Ishikawa (cell line): Measurements from ENCODE around the gene EHMT2.

Experiments used
- CEBPB ChIP-seq: IDR thresholded peaks from 2 replicates; pipeline ENCODE4 v1.6.1; 2012
- CREB1 ChIP-seq: IDR thresholded peaks from 2 replicates; pipeline ENCODE4 v1.6.1; 2012; ENCODE audit warnings: low read depth
- EGR1 ChIP-seq: IDR thresholded peaks from 2 replicates; pipeline ENCODE4 v1.6.1; 2012
- EP300 ChIP-seq: IDR thresholded peaks from 2 replicates; pipeline ENCODE4 v1.6.1; 2012; ENCODE audit warnings: borderline replicate concordance
- FOXM1 ChIP-seq: IDR thresholded peaks from 2 replicates; pipeline ENCODE4 v1.6.1; 2012; ENCODE audit warnings: low read depth, borderline replicate concordance
- MAX ChIP-seq: IDR thresholded peaks from 2 replicates; pipeline ENCODE4 v1.6.1; 2012
- NFIC ChIP-seq: IDR thresholded peaks from 2 replicates; pipeline ENCODE4 v1.6.1; 2012
- RAD21 ChIP-seq: IDR thresholded peaks from 2 replicates; pipeline ENCODE4 v1.6.1; 2012; ENCODE audit warnings: low read depth
- TAF1 ChIP-seq: IDR thresholded peaks from 2 replicates; pipeline ENCODE4 v1.6.1; 2012; ENCODE audit warnings: low read depth, mild to moderate bottlenecking
- TCF12 ChIP-seq: IDR thresholded peaks from 2 replicates; pipeline ENCODE4 v1.6.1; 2012; ENCODE audit warnings: low read depth
- TEAD4 ChIP-seq: IDR thresholded peaks from 2 replicates; pipeline ENCODE4 v1.6.1; 2012
- YY1 ChIP-seq: IDR thresholded peaks from 2 replicates; pipeline ENCODE4 v1.6.1; 2012; ENCODE audit warnings: low read depth
- ZBTB7A ChIP-seq: IDR thresholded peaks from 2 replicates; pipeline ENCODE4 v1.6.1; 2012; ENCODE audit warnings: low read depth
- TF ChIP-seq, protein P1 (sequence below): IDR thresholded peaks from 2 replicates; pipeline ENCODE4 v1.6.1; 2012
- TF ChIP-seq, protein P2 (sequence below): IDR thresholded peaks from 2 replicates; pipeline ENCODE4 v1.6.1; 2012; ENCODE audit warnings: low read depth, mild to moderate bottlenecking

EHMT2 gene

GRCh38 chr6:31877125-31877650, 20.3 kb downstream of the EHMT2 start:
- TF ChIP-seq, protein P1, sequence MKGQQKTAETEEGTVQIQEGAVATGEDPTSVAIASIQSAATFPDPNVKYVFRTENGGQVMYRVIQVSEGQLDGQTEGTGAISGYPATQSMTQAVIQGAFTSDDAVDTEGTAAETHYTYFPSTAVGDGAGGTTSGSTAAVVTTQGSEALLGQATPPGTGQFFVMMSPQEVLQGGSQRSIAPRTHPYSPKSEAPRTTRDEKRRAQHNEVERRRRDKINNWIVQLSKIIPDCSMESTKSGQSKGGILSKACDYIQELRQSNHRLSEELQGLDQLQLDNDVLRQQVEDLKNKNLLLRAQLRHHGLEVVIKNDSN, result no peak
- no peak for TF ChIP-seq EP300
- no peak for TF ChIP-seq TEAD4
- no peak for TF ChIP-seq ZBTB7A
- no peak for TF ChIP-seq CREB1
- TF ChIP-seq FOXM1, result no peak
- TF ChIP-seq EGR1, result no peak
- no peak for TF ChIP-seq YY1

DNA sequence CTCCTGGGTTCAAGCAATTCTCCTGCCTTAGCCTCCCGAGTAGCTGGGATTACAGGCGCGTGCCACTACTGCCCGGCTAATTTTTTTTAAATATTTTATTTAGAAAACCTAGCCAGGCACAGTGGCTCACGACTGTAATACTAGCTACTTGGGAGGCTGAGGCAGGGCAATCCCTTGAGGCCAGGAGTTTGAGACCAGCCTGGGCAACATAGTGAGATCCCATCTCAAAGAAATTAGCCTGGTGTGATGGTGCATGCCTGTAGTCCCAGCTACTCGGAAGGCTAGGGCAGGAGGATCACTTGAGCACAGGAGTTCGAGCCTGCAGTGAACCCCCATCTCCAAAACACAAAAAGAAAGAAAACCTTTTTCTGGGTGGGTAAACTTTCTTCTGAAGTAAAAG, 21.1 kb downstream of the EHMT2 start:
- TF ChIP-seq, protein P2, sequence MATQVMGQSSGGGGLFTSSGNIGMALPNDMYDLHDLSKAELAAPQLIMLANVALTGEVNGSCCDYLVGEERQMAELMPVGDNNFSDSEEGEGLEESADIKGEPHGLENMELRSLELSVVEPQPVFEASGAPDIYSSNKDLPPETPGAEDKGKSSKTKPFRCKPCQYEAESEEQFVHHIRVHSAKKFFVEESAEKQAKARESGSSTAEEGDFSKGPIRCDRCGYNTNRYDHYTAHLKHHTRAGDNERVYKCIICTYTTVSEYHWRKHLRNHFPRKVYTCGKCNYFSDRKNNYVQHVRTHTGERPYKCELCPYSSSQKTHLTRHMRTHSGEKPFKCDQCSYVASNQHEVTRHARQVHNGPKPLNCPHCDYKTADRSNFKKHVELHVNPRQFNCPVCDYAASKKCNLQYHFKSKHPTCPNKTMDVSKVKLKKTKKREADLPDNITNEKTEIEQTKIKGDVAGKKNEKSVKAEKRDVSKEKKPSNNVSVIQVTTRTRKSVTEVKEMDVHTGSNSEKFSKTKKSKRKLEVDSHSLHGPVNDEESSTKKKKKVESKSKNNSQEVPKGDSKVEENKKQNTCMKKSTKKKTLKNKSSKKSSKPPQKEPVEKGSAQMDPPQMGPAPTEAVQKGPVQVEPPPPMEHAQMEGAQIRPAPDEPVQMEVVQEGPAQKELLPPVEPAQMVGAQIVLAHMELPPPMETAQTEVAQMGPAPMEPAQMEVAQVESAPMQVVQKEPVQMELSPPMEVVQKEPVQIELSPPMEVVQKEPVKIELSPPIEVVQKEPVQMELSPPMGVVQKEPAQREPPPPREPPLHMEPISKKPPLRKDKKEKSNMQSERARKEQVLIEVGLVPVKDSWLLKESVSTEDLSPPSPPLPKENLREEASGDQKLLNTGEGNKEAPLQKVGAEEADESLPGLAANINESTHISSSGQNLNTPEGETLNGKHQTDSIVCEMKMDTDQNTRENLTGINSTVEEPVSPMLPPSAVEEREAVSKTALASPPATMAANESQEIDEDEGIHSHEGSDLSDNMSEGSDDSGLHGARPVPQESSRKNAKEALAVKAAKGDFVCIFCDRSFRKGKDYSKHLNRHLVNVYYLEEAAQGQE, result no peak
- TF ChIP-seq, protein P1, result no peak
- TF ChIP-seq NFIC (no peak), TEAD4 (no peak), YY1 (no peak), CREB1 (no peak), EP300 (no peak), EGR1 (no peak), CEBPB (no peak), RAD21 (no peak)

- no peak for TF ChIP-seq NFIC
- no peak for TF ChIP-seq RAD21
- no peak for TF ChIP-seq MAX
- no peak for TF ChIP-seq CREB1
- TF ChIP-seq CEBPB, result no peak
- TF ChIP-seq TEAD4, result no peak
- no peak for TF ChIP-seq YY1
- no peak for TF ChIP-seq ZBTB7A
- no peak for TF ChIP-seq FOXM1
- TF ChIP-seq EP300, result no peak
- no peak for TF ChIP-seq TAF1
- no peak for TF ChIP-seq TCF12
- TF ChIP-seq, protein P1, result no peak
These were observed 21.6 kb downstream of the EHMT2 start for GRCh38 chr6:31875877-31876276.

DNA sequence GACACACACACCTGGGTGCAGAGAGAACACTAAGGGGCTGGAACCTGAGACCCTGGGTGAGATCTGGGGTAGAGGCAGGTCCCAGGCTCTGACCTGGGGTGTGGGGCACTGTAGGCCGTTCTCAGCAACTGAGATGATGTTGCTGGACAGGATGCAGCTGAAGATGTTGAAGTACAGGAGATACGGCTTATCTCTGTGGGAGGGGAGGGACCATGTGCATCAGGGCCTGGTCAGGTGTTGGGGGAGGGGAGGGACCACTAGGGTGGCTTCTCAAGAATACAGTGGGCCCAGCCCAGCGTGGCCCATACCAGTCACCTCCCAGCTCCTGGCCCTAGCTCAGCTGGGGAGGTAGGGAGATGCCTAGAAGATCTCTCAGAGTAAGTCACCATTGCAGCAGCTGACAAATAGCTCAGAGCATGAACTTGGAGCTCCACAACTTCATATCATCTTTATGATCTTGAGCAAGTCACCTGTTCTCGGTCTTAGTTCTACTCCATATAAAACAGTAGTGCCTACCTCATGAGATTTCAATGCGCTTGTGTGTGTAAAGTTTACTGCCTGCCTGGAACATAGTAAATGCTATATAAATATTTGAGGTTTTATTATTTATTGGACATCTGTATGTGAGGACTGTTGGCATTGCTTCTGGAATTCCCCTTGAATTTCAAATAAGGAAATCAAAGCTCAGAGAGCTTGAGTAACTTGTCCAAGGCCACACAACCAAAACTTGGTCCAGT, 22.5 kb downstream of the EHMT2 start:
- no peak for TF ChIP-seq CREB1
- no peak for TF ChIP-seq TAF1
- no peak for TF ChIP-seq EP300

DNA sequence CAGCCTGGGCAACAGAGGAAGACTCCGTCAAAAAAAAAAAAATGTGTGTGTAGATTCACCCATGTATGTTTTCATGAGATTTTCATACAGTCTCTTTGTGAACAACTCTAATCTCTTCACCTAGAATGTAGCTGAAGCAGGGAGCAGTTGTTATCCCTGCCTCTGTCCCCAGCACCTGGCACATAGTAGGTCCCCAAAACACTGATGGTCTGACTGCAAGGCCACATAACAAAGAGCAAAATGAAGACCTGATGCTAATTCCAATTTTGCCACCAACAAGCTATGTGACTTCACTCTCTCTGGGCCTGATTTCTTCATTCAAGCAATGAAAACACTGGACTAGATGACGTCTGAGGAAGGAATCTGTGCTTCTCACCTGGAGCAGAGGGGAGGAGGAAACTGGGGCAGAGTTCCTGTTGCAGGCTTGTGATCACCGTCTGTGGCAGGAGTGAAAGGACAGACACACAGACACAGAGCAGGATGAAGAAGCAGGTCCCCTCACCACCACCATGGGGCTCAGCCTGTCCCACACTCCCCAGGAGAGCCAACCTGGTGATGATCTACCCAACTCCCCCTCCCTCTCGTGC, 23.3 kb downstream of the EHMT2 start:
- TF ChIP-seq RAD21 (no peak), MAX (no peak), TEAD4 (no peak)

DNA sequence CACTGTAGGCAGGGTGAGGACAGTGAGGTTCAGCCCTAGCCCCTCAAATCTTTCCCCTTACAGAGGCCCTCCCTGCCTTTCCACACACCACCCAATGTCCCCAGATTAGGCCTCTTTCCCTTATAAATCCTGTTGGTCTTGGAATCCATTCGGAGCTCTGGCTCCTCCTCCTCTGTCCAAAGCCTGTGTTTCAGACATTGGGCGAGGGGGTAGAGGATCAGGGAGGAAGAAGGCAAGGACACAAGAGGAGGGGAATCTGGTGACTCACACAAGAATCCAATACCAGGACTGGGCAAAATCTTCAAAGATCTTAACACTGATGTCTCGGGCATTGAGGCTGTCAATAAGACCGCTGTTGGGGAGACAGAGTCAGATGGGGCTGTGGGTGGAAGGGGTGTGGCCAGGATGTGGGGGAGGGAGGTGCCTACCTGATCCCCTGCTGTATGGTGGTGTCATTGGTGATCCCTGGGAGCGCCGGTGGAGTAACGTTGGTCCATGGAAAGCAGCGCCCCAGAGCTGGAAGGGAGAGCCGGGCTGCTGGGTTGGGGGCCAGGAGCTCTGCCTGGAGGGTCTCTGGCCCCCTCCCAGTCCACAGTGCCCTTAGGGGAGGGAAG, 26.3 kb downstream of the EHMT2 start:
- TF ChIP-seq FOXM1, result no peak
- TF ChIP-seq EGR1, result no peak
- TF ChIP-seq, protein P2, result no peak
- no peak for TF ChIP-seq MAX
- TF ChIP-seq TEAD4, result no peak
- no peak for TF ChIP-seq CREB1
- TF ChIP-seq YY1, result no peak
- TF ChIP-seq NFIC, result no peak
- TF ChIP-seq RAD21, result no peak
- no peak for TF ChIP-seq EP300
- TF ChIP-seq, protein P1, result no peak
- TF ChIP-seq ZBTB7A, result no peak
- no peak for TF ChIP-seq TCF12
